Muscle of leg (tissue), 11 donors: ENCODE measurements around the gene LPXN. TPM values are rescaled to one million over a fixed set of nuclear protein-coding genes. Genes with fewer than 3 reads are reported as not detected.

Experiments
- DNase-seq: peaks from one replicate; pipeline ENCODE4 v3.0.0; 2013
- H3K27ac ChIP-seq: one replicate; pipeline ENCODE4 v1.5.1; 2013; ENCODE audit warnings: mild to moderate bottlenecking, low read length, control low read depth
- H3K27me3 ChIP-seq: one replicate; pipeline ENCODE4 v1.6.1; 2013; ENCODE audit warnings: low read length; ENCODE audit not compliant: control insufficient read depth, insufficient read depth
- H3K36me3 ChIP-seq: one replicate; pipeline ENCODE4 v1.6.1; 2013; ENCODE audit warnings: low read length; ENCODE audit not compliant: control insufficient read depth, insufficient read depth
- H3K4me1 ChIP-seq: one replicate; pipeline ENCODE4 v1.6.1; 2013; ENCODE audit warnings: low read length; ENCODE audit not compliant: control insufficient read depth, insufficient read depth
- H3K4me3 ChIP-seq: one replicate; pipeline ENCODE4 v1.5.1; 2013; ENCODE audit warnings: low read length, control low read depth
- H3K9me3 ChIP-seq: replicated peaks from 2 replicates; pipeline ENCODE4 v1.6.1; 2013; ENCODE audit warnings: low read depth, low read length; ENCODE audit not compliant: control insufficient read depth
- WGBS: methylation state at CpG from one replicate; pipeline ENCODE4 v1.1.5; 2013; ENCODE audit warnings: missing lambda C conversion rate; ENCODE audit not compliant: insufficient coverage; 5-methylcytosine and 5-hydroxymethylcytosine counted together
- polyA plus RNA-seq, 8 donors: library from polyadenylated mRNA; unstranded; fragments of 120-200 nt; gene quantifications; one replicate each; pipeline versions ENCODE4 v1.2.1 to v1.2.3, GENCODE V29; 2013; ENCODE audit warnings: inconsistent platforms in 1 of 8, low replicate concordance in 1 of 8; ENCODE audit not compliant: insufficient read length in 8 of 8, insufficient read depth in 1 of 8
- total RNA-seq: library from RNA; stranded (reverse); fragments of 120-200 nt; gene quantifications from one replicate; pipeline ENCODE4 v1.2.4, GENCODE V29; 2013

The LPXN gene
- total and polyA plus RNA-seq, 9 donors: 2.6 to 5.6 (median 3.6) TPM

- Histone ChIP-seq H3K9me3 (no peaks in the 10 kb centered on the region), H3K36me3 (peaks cover 6% of the 10 kb centered on the region), H3K27ac (no peak overlapping the region), H3K27me3 (no peaks in the 10 kb centered on the region), H3K4me1 (peaks cover 4% of the 10 kb centered on the region), H3K4me3 (no peak overlapping the region)
- DNase-seq: peak; percentile 34
- no CpG with 5 or more reads among the region's 6 CpGs for whole genome bisulfite sequencing
Measured at GRCh38 chr11:58525037-58525614, 50.5 kb downstream of the LPXN start.

- WGBS: 20% methylated on average over 3 of the region's 7 CpGs
- Histone ChIP-seq H3K27ac (no peak overlapping the region), H3K9me3 (no peaks in the 10 kb centered on the region), H3K4me3 (peak overlapping the region; percentile 13), H3K36me3 (peaks cover 4% of the 10 kb centered on the region), H3K4me1 (peaks cover 4% of the 10 kb centered on the region), H3K27me3 (no peaks in the 10 kb centered on the region)
- DNase-seq: peak; percentile 89
Measured at GRCh38 chr11:58524232-58525036, 51.2 kb downstream of the LPXN start.

GRCh38 chr11:58513747-58514367 lies 61.8 kb downstream of the LPXN start:
- Histone ChIP-seq H3K4me3 (no peak overlapping the region), H3K9me3 (no peaks in the 10 kb centered on the region), H3K27me3 (no peaks in the 10 kb centered on the region), H3K4me1 (no peaks in the 10 kb centered on the region), H3K36me3 (no peaks in the 10 kb centered on the region), H3K27ac (no peak overlapping the region)
- DNase-seq: peak; percentile 44
- WGBS: 60% methylated on average over 2 of the region's 5 CpGs

GRCh38 chr11:58511636-58512035 lies 64.0 kb downstream of the LPXN start:
- no peak for DNase-seq
- no peaks in the 10 kb centered on the region for H3K27me3 ChIP-seq
- H3K4me3 ChIP-seq: no peak overlapping the region
- no peak overlapping the region for H3K27ac ChIP-seq
- no peaks in the 10 kb centered on the region for H3K4me1 ChIP-seq
- H3K36me3 ChIP-seq: no peaks in the 10 kb centered on the region
- H3K9me3 ChIP-seq: no peaks in the 10 kb centered on the region
- 78% methylated on average over 1 of the region's 3 CpGs for WGBS

- Histone ChIP-seq H3K4me1 (no peaks in the 10 kb centered on the region), H3K9me3 (no peaks in the 10 kb centered on the region), H3K36me3 (no peaks in the 10 kb centered on the region), H3K27ac (no peak overlapping the region), H3K4me3 (no peak overlapping the region), H3K27me3 (no peaks in the 10 kb centered on the region)
- DNase-seq: no peak
- WGBS: no CpG with 5 or more reads among the region's 1 CpG
Measured at GRCh38 chr11:58509748-58510147, 65.9 kb downstream of the LPXN start.

DNA sequence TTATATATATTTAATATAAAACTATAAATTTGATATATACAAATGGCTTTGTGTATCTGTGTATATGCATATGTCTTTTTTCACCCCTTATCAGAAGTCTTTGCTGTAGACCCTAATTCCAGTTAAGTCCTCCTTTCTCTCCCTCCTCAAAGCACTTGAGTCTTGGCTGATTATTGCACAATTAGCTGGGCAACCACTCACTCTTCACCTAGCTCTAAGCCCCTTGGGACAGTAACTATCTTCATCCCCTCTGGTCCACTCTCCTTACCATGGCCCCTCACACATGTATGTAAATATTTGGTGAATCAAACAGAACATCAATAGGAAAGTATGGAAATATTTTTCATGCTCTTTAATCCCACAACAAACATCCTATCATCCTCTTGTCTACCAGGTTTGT lies 66.8 kb downstream of the LPXN start:
- H3K9me3 ChIP-seq: no peaks in the 10 kb centered on the region
- H3K27ac ChIP-seq: no peak overlapping the region
- DNase-seq: no peak
- no peaks in the 10 kb centered on the region for H3K36me3 ChIP-seq
- no peak overlapping the region for H3K4me3 ChIP-seq
- no peaks in the 10 kb centered on the region for H3K4me1 ChIP-seq
- H3K27me3 ChIP-seq: no peaks in the 10 kb centered on the region

- H3K4me3 ChIP-seq: no peak within 1 kb of the TSS
- H3K27me3 ChIP-seq: no peaks in the 10 kb centered on the region
- H3K36me3 ChIP-seq: no peaks in the 10 kb centered on the region
- no peak within 1 kb of the TSS for H3K27ac ChIP-seq
- 100% methylated on average over 1 of the region's 1 CpG for WGBS
- H3K9me3 ChIP-seq: no peaks in the 10 kb centered on the region
- no peak for DNase-seq
- no peaks in the 10 kb centered on the region for H3K4me1 ChIP-seq
Measured at GRCh38 chr11:58508005-58508404, 67.7 kb downstream of the LPXN start, which contains the start of gene OR5B21. TSS of gene OR5B21 (minus strand) at chr11:58508105. CDS start at chr11:58508105, 0 bp downstream.

GRCh38 chr11:58507355-58507754 lies 68.3 kb downstream of the LPXN start:
- Histone ChIP-seq H3K9me3 (no peaks in the 10 kb centered on the region), H3K27me3 (no peaks in the 10 kb centered on the region), H3K4me3 (no peak overlapping the region), H3K4me1 (no peaks in the 10 kb centered on the region), H3K36me3 (no peaks in the 10 kb centered on the region), H3K27ac (no peak overlapping the region)
- 80% methylated on average over 4 of the region's 4 CpGs for WGBS
- DNase-seq: no peak

DNA sequence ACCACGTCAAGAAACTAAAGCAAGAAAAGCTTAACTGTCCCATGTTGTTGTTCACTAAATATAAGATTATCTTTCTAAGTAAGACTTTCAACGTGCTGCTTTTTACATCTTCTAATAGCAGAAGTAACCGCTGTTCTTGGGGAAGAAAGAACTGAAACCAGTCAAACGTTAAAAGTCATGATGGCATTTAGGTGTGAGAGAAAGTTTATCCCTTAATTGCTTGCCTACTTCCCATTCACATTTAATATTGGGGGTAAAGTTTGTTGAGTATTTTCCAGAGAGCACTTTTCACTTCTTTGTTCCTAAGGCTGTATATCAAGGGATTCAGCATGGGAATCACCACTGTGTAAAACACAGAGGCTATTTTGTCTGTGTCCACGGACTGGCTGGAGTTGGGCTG lies 68.7 kb downstream of the LPXN start:
- no peaks in the 10 kb centered on the region for H3K4me1 ChIP-seq
- no peaks in the 10 kb centered on the region for H3K27me3 ChIP-seq
- WGBS: no CpG with 5 or more reads among the region's 5 CpGs
- H3K9me3 ChIP-seq: no peaks in the 10 kb centered on the region
- no peak overlapping the region for H3K4me3 ChIP-seq
- no peak overlapping the region for H3K27ac ChIP-seq
- no peaks in the 10 kb centered on the region for H3K36me3 ChIP-seq
- DNase-seq: no peak

DNA sequence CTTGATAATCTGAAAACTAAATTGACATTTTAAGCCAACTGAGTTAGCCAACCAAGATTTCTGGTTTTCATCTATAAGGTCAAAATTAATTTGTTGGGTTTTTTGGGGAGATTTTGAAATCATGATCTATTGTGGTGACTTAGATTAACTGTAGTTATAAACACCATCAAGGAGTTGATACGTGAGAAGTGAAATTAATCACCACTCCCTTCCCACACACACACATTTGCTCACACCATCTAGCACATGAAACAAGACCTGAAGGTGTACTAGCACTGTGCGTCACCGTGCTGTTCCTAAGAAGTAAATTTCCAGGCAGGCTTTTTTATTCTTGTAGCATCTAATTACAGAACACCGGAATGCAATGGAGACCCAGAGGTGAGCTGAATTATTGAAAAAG lies 69.8 kb downstream of the LPXN start:
- no CpG with 5 or more reads among the region's 4 CpGs for WGBS
- no peak for DNase-seq

More for the DNA sequence above, 69.8 kb downstream of the LPXN start:
- H3K27ac ChIP-seq: no peak overlapping the region
- H3K9me3 ChIP-seq: no peaks in the 10 kb centered on the region
- no peaks in the 10 kb centered on the region for H3K4me1 ChIP-seq
- H3K36me3 ChIP-seq: no peaks in the 10 kb centered on the region
- H3K27me3 ChIP-seq: no peaks in the 10 kb centered on the region
- no peak overlapping the region for H3K4me3 ChIP-seq
